ENCODE measurements around the gene PCSK6. TPM values are rescaled to one million over a fixed set of nuclear protein-coding genes. Genes with fewer than 3 reads are reported as not detected.
"Not testable (repeated sequence)": the region's sequence is repeated elsewhere in the genome, so short reads cannot be mapped to it uniquely, and the experiment has no call there.

The PCSK6 gene
- total RNA-seq, 1 donor from 2014 or later: 0.40 TPM

DNA sequence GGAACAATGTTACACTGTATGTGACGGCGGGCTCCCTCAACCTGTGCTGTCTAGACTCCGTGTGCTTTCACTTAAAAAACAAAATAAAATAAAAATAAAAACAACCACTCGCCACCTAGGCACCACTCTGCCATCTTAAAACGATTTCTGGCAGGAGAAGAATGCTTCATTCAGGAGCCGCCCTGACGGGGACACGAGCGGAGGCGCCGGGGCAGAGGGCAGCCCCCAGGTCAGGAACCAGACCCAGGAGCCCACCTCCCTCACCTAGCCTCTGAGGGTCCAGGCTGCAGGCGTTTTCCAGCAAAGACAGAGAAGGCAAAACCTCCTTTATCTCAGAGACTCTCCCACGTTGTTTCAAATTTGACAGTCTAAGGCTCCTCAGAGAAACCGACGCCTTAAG, 109.4 kb downstream of the PCSK6 start:
- no peaks in the 10 kb centered on the region for H3K9me3 Mint-ChIP-seq (ENCODE audit: low read depth)
- H3K4me1 Mint-ChIP-seq (ENCODE audit: low read depth): no peaks in the 10 kb centered on the region
- H3K27me3 Mint-ChIP-seq (ENCODE audit: low read depth): peaks cover 4% of the 10 kb centered on the region
- no peak overlapping the region for H3K27ac Mint-ChIP-seq (ENCODE audit: unreplicated experiment)
- no peak for DNase-seq (ENCODE audit: low spot score)
- H3K36me3 Mint-ChIP-seq (ENCODE audit: low read depth): no peaks in the 10 kb centered on the region
- TF ChIP-seq, protein P1, sequence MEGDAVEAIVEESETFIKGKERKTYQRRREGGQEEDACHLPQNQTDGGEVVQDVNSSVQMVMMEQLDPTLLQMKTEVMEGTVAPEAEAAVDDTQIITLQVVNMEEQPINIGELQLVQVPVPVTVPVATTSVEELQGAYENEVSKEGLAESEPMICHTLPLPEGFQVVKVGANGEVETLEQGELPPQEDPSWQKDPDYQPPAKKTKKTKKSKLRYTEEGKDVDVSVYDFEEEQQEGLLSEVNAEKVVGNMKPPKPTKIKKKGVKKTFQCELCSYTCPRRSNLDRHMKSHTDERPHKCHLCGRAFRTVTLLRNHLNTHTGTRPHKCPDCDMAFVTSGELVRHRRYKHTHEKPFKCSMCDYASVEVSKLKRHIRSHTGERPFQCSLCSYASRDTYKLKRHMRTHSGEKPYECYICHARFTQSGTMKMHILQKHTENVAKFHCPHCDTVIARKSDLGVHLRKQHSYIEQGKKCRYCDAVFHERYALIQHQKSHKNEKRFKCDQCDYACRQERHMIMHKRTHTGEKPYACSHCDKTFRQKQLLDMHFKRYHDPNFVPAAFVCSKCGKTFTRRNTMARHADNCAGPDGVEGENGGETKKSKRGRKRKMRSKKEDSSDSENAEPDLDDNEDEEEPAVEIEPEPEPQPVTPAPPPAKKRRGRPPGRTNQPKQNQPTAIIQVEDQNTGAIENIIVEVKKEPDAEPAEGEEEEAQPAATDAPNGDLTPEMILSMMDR (IDR thresholded peaks at IDR 0.05): no peak
- no peak overlapping the region for H3K4me3 Mint-ChIP-seq (ENCODE audit: unreplicated experiment)

DNA sequence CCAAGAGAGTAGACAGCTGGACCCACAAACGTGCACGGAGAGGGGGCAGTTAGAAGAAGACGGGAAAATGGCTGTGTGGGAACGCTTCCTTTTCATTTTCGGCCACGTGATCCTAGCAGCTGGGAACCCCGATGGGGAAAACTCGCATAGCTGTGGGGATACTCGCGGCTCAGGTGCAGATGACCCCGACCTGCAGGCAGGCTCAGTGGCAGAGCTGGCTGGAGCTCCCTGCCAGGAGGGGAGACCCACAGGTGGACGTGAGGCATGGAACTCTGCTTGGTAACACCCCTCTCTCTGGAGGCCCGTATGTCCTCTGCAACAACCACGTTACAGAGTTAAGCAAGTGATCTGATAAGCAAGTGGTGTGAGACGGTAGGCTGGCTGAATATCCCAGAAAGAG, 109.9 kb downstream of the PCSK6 start:
- H3K27ac Mint-ChIP-seq (ENCODE audit: unreplicated experiment): no peak overlapping the region

DNA sequence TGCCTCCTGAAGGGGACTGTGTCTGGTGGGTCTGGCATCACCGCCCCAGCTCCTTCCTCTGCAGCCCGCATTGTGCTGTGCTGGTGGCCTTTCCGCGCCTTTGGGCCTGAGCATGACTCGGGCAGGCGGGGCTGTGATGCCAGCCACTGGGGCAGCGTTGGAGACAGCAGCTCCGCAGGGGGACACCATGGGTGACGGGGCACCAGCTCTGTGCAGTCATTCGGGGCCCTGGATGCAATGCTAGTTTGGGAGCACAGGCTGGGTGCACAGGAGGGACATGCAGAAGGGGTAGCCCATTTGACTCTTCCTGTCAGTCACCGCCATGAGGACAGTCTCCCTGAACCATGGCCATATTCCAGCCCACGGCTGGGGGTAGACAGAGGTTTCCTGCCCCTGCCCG, 110.6 kb downstream of the PCSK6 start:
- peaks cover 4% of the 10 kb centered on the region for H3K27me3 Mint-ChIP-seq (ENCODE audit: low read depth)
- TF ChIP-seq, protein P1 (IDR thresholded peaks at IDR 0.05): no peak
- H3K4me1 Mint-ChIP-seq (ENCODE audit: low read depth): no peaks in the 10 kb centered on the region
- no peaks in the 10 kb centered on the region for H3K9me3 Mint-ChIP-seq (ENCODE audit: low read depth)
- no peak overlapping the region for H3K4me3 Mint-ChIP-seq (ENCODE audit: unreplicated experiment)
- peak; percentile 86 for DNase-seq (ENCODE audit: low spot score)
- no peak overlapping the region for H3K27ac Mint-ChIP-seq (ENCODE audit: unreplicated experiment)
- H3K36me3 Mint-ChIP-seq (ENCODE audit: low read depth): no peaks in the 10 kb centered on the region

More for the DNA sequence above, 109.9 kb downstream of the PCSK6 start:
- Mint-ChIP-seq H3K4me1 (ENCODE audit: low read depth) (no peaks in the 10 kb centered on the region), H3K27me3 (ENCODE audit: low read depth) (peaks cover 4% of the 10 kb centered on the region), H3K36me3 (ENCODE audit: low read depth) (no peaks in the 10 kb centered on the region), H3K4me3 (ENCODE audit: unreplicated experiment) (no peak overlapping the region), H3K9me3 (ENCODE audit: low read depth) (no peaks in the 10 kb centered on the region)
- TF ChIP-seq, protein P1 (IDR thresholded peaks at IDR 0.05): no peak
- DNase-seq (ENCODE audit: low spot score): no peak

DNA sequence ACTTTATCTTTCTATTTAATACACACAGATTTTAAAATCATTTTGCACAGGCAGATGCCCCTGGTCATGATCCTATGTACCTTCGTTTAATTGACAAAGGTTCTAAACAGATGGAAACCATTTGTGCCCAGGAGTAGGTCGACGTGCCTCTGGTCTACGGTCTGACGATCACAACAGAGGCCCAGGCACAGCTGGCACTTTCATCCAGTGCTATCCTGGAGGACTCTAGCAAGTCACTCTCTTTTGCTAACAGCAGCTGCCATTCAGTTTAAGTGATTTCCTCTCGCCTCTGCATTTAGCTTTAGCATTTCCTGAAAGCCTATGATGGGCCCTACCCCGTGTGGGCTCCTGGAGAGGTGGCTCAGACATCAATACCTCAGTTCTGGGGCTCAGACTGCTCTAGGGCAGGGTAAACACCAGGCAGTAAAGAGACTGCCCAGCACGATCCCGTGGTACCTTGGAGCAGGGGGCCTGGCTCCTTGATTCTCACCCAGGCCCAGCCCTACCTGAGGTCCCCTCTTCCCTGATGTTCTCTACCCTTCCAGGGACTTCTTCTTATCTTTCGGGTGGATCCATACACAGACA, 111.2 kb downstream of the PCSK6 start:
- DNase-seq (ENCODE audit: low spot score): no peak
- TF ChIP-seq, protein P1 (IDR thresholded peaks at IDR 0.05): no peak
- Mint-ChIP-seq H3K36me3 (ENCODE audit: low read depth) (no peaks in the 10 kb centered on the region), H3K4me3 (ENCODE audit: unreplicated experiment) (no peak overlapping the region), H3K27me3 (ENCODE audit: low read depth) (peaks cover 4% of the 10 kb centered on the region), H3K4me1 (ENCODE audit: low read depth) (no peaks in the 10 kb centered on the region), H3K27ac (ENCODE audit: unreplicated experiment) (no peak overlapping the region), H3K9me3 (ENCODE audit: low read depth) (no peaks in the 10 kb centered on the region)

DNA sequence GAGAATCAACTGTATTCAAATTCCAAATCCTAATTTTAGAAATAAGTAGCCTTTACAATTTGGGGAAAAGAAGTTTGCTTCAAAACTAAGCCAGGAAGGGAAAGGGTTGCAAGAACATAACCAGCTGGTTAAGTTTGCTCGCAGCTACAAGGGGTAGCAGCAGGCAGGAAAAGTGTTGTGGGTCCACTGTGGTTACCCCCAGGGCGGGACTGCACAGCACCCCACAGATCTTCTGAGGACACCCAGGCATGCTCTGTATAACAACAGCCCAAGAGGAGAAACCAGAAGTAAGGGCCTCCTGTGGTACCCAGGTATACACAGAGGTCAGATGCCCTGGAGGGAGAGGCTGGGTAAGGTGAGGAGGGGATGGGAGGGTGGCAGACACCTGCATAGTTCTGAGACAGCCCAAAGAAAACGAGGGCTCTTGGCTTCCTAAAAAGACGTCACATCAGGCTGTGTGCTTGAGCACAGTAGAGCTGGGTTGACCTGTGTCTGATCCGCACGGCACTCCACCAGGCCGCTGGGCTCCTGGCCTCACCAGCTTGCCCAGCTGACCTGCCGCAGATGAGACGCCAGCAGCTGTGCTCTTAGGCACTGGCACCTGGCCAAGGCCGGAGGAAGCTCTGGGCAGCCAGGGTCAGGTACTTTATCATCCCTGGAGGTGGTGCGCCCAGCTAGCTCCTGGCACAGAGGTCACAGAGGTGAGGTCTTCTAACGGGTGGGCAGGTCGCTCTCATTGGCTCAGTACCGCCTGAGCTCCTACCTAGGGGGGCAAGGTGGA, 112.7 kb downstream of the PCSK6 start:
- Mint-ChIP-seq H3K36me3 (ENCODE audit: low read depth) (no peaks in the 10 kb centered on the region), H3K9me3 (ENCODE audit: low read depth) (no peaks in the 10 kb centered on the region), H3K4me3 (ENCODE audit: unreplicated experiment) (no peak overlapping the region), H3K27ac (ENCODE audit: unreplicated experiment) (no peak overlapping the region), H3K4me1 (ENCODE audit: low read depth) (peaks cover 5% of the 10 kb centered on the region), H3K27me3 (ENCODE audit: low read depth) (peaks cover 14% of the 10 kb centered on the region)
- peak; percentile 65 for DNase-seq (ENCODE audit: low spot score)
- TF ChIP-seq, protein P1 (IDR thresholded peaks at IDR 0.05): no peak

DNA sequence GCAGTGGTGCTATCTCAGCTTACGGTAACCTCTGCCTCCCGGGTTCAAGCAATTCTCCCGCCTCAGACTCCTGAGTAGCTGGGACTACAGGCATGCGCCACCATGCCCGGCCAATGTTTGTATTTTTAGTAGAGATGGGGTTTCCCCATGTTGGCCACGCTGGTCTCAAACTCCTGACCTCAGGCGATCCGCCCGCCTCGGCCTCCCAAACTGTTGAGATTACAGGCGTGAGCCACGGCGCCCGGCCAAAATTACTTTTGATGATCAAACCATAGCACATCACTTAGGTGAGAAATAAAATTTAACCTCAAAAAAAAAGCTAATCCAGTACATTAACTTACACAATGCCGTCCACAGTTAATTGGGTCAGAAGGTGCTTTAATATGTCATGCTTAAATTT, 114.5 kb downstream of the PCSK6 start:
- not testable (repeated sequence) for H3K27ac Mint-ChIP-seq (ENCODE audit: unreplicated experiment); H3K4me3 Mint-ChIP-seq (ENCODE audit: unreplicated experiment); DNase-seq (ENCODE audit: low spot score); H3K9me3 Mint-ChIP-seq (ENCODE audit: low read depth); H3K4me1 Mint-ChIP-seq (ENCODE audit: low read depth); H3K36me3 Mint-ChIP-seq (ENCODE audit: low read depth)
- H3K27me3 Mint-ChIP-seq (ENCODE audit: low read depth): peaks cover 11% of the 10 kb centered on the region
